GM21723 (cell line): Measurements from ENCODE around the gene SCG2.

Experiments
- ATAC-seq: cut with Tn5 transposase; IDR thresholded peaks from one replicate; pipeline ENCODE4 v1.9.1; 2021; ENCODE audit warnings: mild to moderate bottlenecking, moderate library complexity; ENCODE audit not compliant: unreplicated experiment

Gene SCG2

GRCh38 chr2:223601932-223602666 lies at the start of gene SCG2:
TSS of gene SCG2 (minus strand) at chr2:223602361. CDS start at chr2:223599282, 3,079 bp downstream.
- ATAC-seq, result peak; percentile 96

- no peak for ATAC-seq
Observed at GRCh38 chr2:223649554-223650533, 47.7 kb upstream of the SCG2 start.

- ATAC-seq, result no peak
Observed at GRCh38 chr2:223648755-223649154, 46.6 kb upstream of the SCG2 start.

- peak; percentile 91 for ATAC-seq
Observed at GRCh38 chr2:223647258-223647952, 45.2 kb upstream of the SCG2 start.

GRCh38 chr2:223644136-223644535 lies 42.0 kb upstream of the SCG2 start:
- no peak for ATAC-seq

GRCh38 chr2:223643309-223643708 lies 41.1 kb upstream of the SCG2 start:
- ATAC-seq, result no peak

GRCh38 chr2:223642506-223642905 lies 40.3 kb upstream of the SCG2 start:
- ATAC-seq, result no peak

GRCh38 chr2:223641082-223641481 lies 38.9 kb upstream of the SCG2 start:
- no peak for ATAC-seq

- no peak for ATAC-seq
Observed at GRCh38 chr2:223635080-223635479, 32.9 kb upstream of the SCG2 start.

GRCh38 chr2:223634238-223634637 lies 32.1 kb upstream of the SCG2 start:
- ATAC-seq, result no peak

GRCh38 chr2:223633656-223634055 lies 31.5 kb upstream of the SCG2 start:
- no peak for ATAC-seq

GRCh38 chr2:223632826-223633225 lies 30.7 kb upstream of the SCG2 start:
- no peak for ATAC-seq

- ATAC-seq, result no peak
Observed at GRCh38 chr2:223626716-223627115, 24.6 kb upstream of the SCG2 start.

- ATAC-seq, result no peak
Observed at GRCh38 chr2:223625652-223626051, 23.5 kb upstream of the SCG2 start.

GRCh38 chr2:223621901-223622300 lies 19.7 kb upstream of the SCG2 start:
- no peak for ATAC-seq

GRCh38 chr2:223619486-223620129 lies 17.4 kb upstream of the SCG2 start:
- no peak for ATAC-seq

GRCh38 chr2:223618172-223619035 lies 16.2 kb upstream of the SCG2 start:
- ATAC-seq, result no peak

- ATAC-seq, result no peak
Observed at GRCh38 chr2:223614534-223614933, 12.4 kb upstream of the SCG2 start.

- ATAC-seq, result no peak
Observed at GRCh38 chr2:223613017-223613950, 11.1 kb upstream of the SCG2 start.
